ENCODE results near the gene KCNAB1. TPM values are rescaled to one million over a fixed set of nuclear protein-coding genes. Genes with fewer than 3 reads are reported as not detected.

Gene KCNAB1
- total and polyA plus RNA-seq, 4 donors: 0.76 to 2.8 (median 1.0) TPM

- H3K27me3 ChIP-seq (ENCODE audit: control insufficient read depth in 4 of 4, insufficient read depth in 4 of 4, low read length in 3 of 4): no peaks in the 10 kb centered on the region
- no peak overlapping the region for H3K9ac ChIP-seq (ENCODE audit: low read depth in 1 of 2, low read length in 2 of 2)
- 44% methylated on average over 8 of the region's 8 CpGs for WGBS
- H3K9me3 ChIP-seq (ENCODE audit: control insufficient read depth in 4 of 4, low read length in 3 of 4): no peaks in the 10 kb centered on the region
- H3K27ac ChIP-seq (ENCODE audit: low read depth in 1 of 2, low read length in 2 of 2): no peak overlapping the region
- no peaks in the 10 kb centered on the region for H3K4me1 ChIP-seq (ENCODE audit: control insufficient read depth in 4 of 4, insufficient read depth in 4 of 4, low read length in 3 of 4)
- DNase-seq (ENCODE audit: low spot score): no peak
- TF ChIP-seq SP1 (IDR thresholded peaks at IDR 0.05): no peak
- no peak for TF ChIP-seq YY1 (IDR thresholded peaks at IDR 0.05)
- no peak for TF ChIP-seq RXRA (IDR thresholded peaks at IDR 0.05)
- TF ChIP-seq TAF1 (conservative IDR thresholded peaks at IDR 0.05): no peak
- TF ChIP-seq ATF3 (IDR thresholded peaks at IDR 0.05): no peak
- no peak for TF ChIP-seq GABPA (IDR thresholded peaks at IDR 0.05 in 1 of 2, conservative IDR thresholded peaks at IDR 0.05 in 1 of 2)
- no peak for TF ChIP-seq NR2F2 (IDR thresholded peaks at IDR 0.05)
- no peak for TF ChIP-seq RAD21 (IDR thresholded peaks at IDR 0.05)
- TF ChIP-seq, protein P1, sequence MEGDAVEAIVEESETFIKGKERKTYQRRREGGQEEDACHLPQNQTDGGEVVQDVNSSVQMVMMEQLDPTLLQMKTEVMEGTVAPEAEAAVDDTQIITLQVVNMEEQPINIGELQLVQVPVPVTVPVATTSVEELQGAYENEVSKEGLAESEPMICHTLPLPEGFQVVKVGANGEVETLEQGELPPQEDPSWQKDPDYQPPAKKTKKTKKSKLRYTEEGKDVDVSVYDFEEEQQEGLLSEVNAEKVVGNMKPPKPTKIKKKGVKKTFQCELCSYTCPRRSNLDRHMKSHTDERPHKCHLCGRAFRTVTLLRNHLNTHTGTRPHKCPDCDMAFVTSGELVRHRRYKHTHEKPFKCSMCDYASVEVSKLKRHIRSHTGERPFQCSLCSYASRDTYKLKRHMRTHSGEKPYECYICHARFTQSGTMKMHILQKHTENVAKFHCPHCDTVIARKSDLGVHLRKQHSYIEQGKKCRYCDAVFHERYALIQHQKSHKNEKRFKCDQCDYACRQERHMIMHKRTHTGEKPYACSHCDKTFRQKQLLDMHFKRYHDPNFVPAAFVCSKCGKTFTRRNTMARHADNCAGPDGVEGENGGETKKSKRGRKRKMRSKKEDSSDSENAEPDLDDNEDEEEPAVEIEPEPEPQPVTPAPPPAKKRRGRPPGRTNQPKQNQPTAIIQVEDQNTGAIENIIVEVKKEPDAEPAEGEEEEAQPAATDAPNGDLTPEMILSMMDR (IDR thresholded peaks at IDR 0.05; ENCODE audit: low read depth, low read length, missing input control): no peak
- TF ChIP-seq FOXA2 (IDR thresholded peaks at IDR 0.05): no peak
- no peak for TF ChIP-seq REST (IDR thresholded peaks at IDR 0.05)
- no peak overlapping the region for H3K4me3 ChIP-seq (ENCODE audit: low read depth in 1 of 3, low read length in 3 of 3)
- H3K36me3 ChIP-seq (ENCODE audit: control insufficient read depth in 4 of 4, insufficient read depth in 3 of 4, low read depth in 1 of 4, low read length in 3 of 4): no peaks in the 10 kb centered on the region
These were observed 28.6 kb downstream of the KCNAB1 start for GRCh38 chr3:156148946-156149381.

DNA sequence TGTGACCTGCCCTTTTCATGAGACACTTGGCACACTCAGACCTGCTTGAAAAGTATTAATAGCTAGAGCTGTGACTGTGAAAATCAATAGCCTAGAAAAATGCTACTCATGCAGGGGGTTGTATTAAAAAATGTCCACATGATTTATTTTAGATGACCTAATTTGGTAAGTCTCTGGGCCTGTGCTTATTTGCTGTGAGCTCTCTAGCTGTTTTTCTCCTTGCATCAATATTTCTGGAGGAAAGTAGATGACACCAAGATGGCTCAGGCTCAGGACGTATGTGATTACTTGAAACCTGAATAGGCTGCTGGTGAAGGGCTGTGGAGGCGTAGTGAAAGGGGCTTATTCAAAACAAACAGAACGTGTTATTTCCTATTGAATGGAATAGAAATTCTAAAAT lies 29.5 kb downstream of the KCNAB1 start:
- Histone ChIP-seq H3K27me3 (ENCODE audit: control insufficient read depth in 4 of 4, insufficient read depth in 4 of 4, low read length in 3 of 4) (no peaks in the 10 kb centered on the region), H3K36me3 (ENCODE audit: control insufficient read depth in 4 of 4, insufficient read depth in 3 of 4, low read depth in 1 of 4, low read length in 3 of 4) (no peaks in the 10 kb centered on the region), H3K4me3 (ENCODE audit: low read depth in 1 of 3, low read length in 3 of 3) (no peak overlapping the region), H3K27ac (ENCODE audit: low read depth in 1 of 2, low read length in 2 of 2) (no peak overlapping the region), H3K4me1 (ENCODE audit: control insufficient read depth in 4 of 4, insufficient read depth in 4 of 4, low read length in 3 of 4) (no peaks in the 10 kb centered on the region), H3K9me3 (ENCODE audit: control insufficient read depth in 4 of 4, low read length in 3 of 4) (no peaks in the 10 kb centered on the region), H3K9ac (ENCODE audit: low read depth in 1 of 2, low read length in 2 of 2) (no peak overlapping the region)
- WGBS: 71% methylated on average over 3 of the region's 3 CpGs
- no peak for DNase-seq (ENCODE audit: low spot score)
- TF ChIP-seq HNF4G (IDR thresholded peaks at IDR 0.05): no peak
- TF ChIP-seq ATF3 (IDR thresholded peaks at IDR 0.05): no peak
- no peak for TF ChIP-seq REST (IDR thresholded peaks at IDR 0.05)
- TF ChIP-seq FOXA2 (IDR thresholded peaks at IDR 0.05): no peak
- TF ChIP-seq ZBTB33 (IDR thresholded peaks at IDR 0.05): no peak
- TF ChIP-seq RAD21 (IDR thresholded peaks at IDR 0.05): no peak
- TF ChIP-seq NR2F2 (IDR thresholded peaks at IDR 0.05): no peak
- TF ChIP-seq GABPA (IDR thresholded peaks at IDR 0.05 in 1 of 2, conservative IDR thresholded peaks at IDR 0.05 in 1 of 2): no peak
- TF ChIP-seq SP1 (IDR thresholded peaks at IDR 0.05): no peak
- TF ChIP-seq, protein P1 (IDR thresholded peaks at IDR 0.05; ENCODE audit: low read depth, low read length, missing input control): no peak
- TF ChIP-seq YY1 (IDR thresholded peaks at IDR 0.05): no peak
- TF ChIP-seq RXRA (IDR thresholded peaks at IDR 0.05): no peak
- no peak for TF ChIP-seq HNF4A (conservative IDR thresholded peaks at IDR 0.05)
- TF ChIP-seq FOXA1 (IDR thresholded peaks at IDR 0.05): no peak
- no peak for TF ChIP-seq TAF1 (conservative IDR thresholded peaks at IDR 0.05)

Data from liver (tissue), 9 donors.